OCI-LY1 (cell line): ENCODE data around the gene NAA20.
A peak's percentile ranks its signal among the peaks of the same experiment; 100 is the strongest.

Source experiments
- H2AFZ ChIP-seq: fragments of 200-600 bp; sonication (generic), shearing (Covaris generic); 2 replicates; pipeline ENCODE4 v1.6.0; 2014; ENCODE audit warnings: antibody characterized with exemption, mild to moderate bottlenecking, low read length
- H3F3A ChIP-seq: fragments of 200-600 bp; sonication (generic), shearing (Covaris generic); 2 replicates; pipeline ENCODE4 v1.6.0; 2014; ENCODE audit warnings: mild to moderate bottlenecking, antibody characterized with exemption, low read length, moderate library complexity; ENCODE audit not compliant: insufficient read depth
- H3K27ac ChIP-seq: fragments of 200-600 bp; sonication (generic); 2 replicates; pipeline ENCODE4 v1.5.1; 2014; ENCODE audit warnings: low read length, mixed run types, mild to moderate bottlenecking, low read depth; ENCODE audit not compliant: poor library complexity, severe bottlenecking
- H3K27me3 ChIP-seq: fragments of 200-600 bp; sonication (generic); 2 replicates; pipeline ENCODE4 v1.6.0; 2014; ENCODE audit warnings: antibody characterized with exemption, mild to moderate bottlenecking, low read length, moderate library complexity; ENCODE audit not compliant: insufficient read depth
- H3K36me3 ChIP-seq: fragments of 200-600 bp; sonication (generic); 2 replicates; pipeline ENCODE4 v1.6.1; 2014; ENCODE audit warnings: mild to moderate bottlenecking, antibody characterized with exemption, low read length, moderate library complexity, mixed read lengths; ENCODE audit not compliant: insufficient read depth
- H3K4me1 ChIP-seq: fragments of 200-600 bp; sonication (generic); 2 replicates; pipeline ENCODE4 v1.5.1; 2014; ENCODE audit warnings: mild to moderate bottlenecking, low read length, moderate library complexity; ENCODE audit not compliant: insufficient read depth, severe bottlenecking
- H3K4me2 ChIP-seq: fragments of 200-600 bp; sonication (generic), shearing (Covaris generic); 2 replicates; pipeline ENCODE4 v1.6.1; 2014; ENCODE audit warnings: low read length
- H3K4me3 ChIP-seq: fragments of 200-600 bp; sonication (generic); 2 replicates; pipeline ENCODE4 v1.5.1; 2014; ENCODE audit warnings: low read length, low read depth, mild to moderate bottlenecking, mixed read lengths; ENCODE audit not compliant: poor library complexity, severe bottlenecking
- H3K79me2 ChIP-seq: fragments of 200-600 bp; shearing (Covaris generic); 2 replicates; pipeline ENCODE4 v1.6.1; 2016; ENCODE audit warnings: mixed run types, low read length, mixed read lengths; ENCODE audit not compliant: insufficient read depth
- H3K9ac ChIP-seq: fragments of 200-600 bp; sonication (generic), shearing (Covaris generic); 2 replicates; pipeline ENCODE4 v1.6.1; 2014; ENCODE audit warnings: mild to moderate bottlenecking, low read length, mixed read lengths
- H3K9me2 ChIP-seq: fragments of 200-600 bp; sonication (generic), shearing (Covaris generic); 2 replicates; pipeline ENCODE4 v1.6.1; 2014; ENCODE audit warnings: low read depth, mild to moderate bottlenecking, low read length, mixed read lengths
- H3K9me3 ChIP-seq: fragments of 200-600 bp; shearing (Covaris generic); 2 replicates; pipeline ENCODE4 v1.6.1; 2014; ENCODE audit warnings: low read length, mixed read lengths
- H4K20me1 ChIP-seq: fragments of 200-600 bp; sonication (generic), shearing (Covaris generic); 2 replicates; pipeline ENCODE4 v1.6.0; 2016; ENCODE audit warnings: mild to moderate bottlenecking, low read length; ENCODE audit not compliant: insufficient read depth
- CTCF ChIP-seq: fragments of 200-600 bp; sonication (generic), shearing (Covaris generic); IDR thresholded peaks from 2 replicates; pipeline ENCODE4 v1.5.1; 2017; ENCODE audit warnings: mild to moderate bottlenecking, antibody characterized with exemption, low read length, moderate library complexity, mixed read lengths
- EZH2 ChIP-seq: fragments of 200-600 bp; sonication (generic), shearing (Covaris generic); IDR thresholded peaks from 2 replicates; pipeline ENCODE4 v1.8.0; 2017; ENCODE audit warnings: borderline replicate concordance, mixed run types, mild to moderate bottlenecking, antibody characterized with exemption, low read length, moderate library complexity, mixed read lengths

NAA20 gene

GRCh38 chr20:20052074-20052970 lies 35.2 kb downstream of the NAA20 start, which contains the start of the genes CFAP61 and CRNKL1:
Gene CFAP61 (plus strand): TSS chr20:20052532. CDS start chr20:20056654, 4,122 bp downstream.
Gene CRNKL1 (minus strand): TSS chr20:20052466. CDS start chr20:20052342, 124 bp downstream.
- H3K27ac ChIP-seq = peak within 1 kb of the TSS; percentile 34
- H3K4me1 ChIP-seq = peaks cover 18% of the 10 kb centered on the region
- H3K4me3 ChIP-seq = peak within 1 kb of the TSS; percentile 91
- peak within 1 kb of the TSS; percentile 76 for H3K4me2 ChIP-seq
- peaks cover 24% of the 10 kb centered on the region for H3K36me3 ChIP-seq
- H3K79me2 ChIP-seq = peaks cover 12% of the 10 kb centered on the region
- H3K27me3 ChIP-seq = no peaks in the 10 kb centered on the region
- H3K9ac ChIP-seq = peak within 1 kb of the TSS; percentile 84
- H3K9me3 ChIP-seq = no peaks in the 10 kb centered on the region
- H3K9me2 ChIP-seq = no peaks in the 10 kb centered on the region
- no peak for TF ChIP-seq EZH2
- TF ChIP-seq CTCF = no peak
- no peaks in the 10 kb centered on the region for H3F3A ChIP-seq
- H4K20me1 ChIP-seq = no peaks in the 10 kb centered on the region
- peak within 1 kb of the TSS; percentile 92 for H2AFZ ChIP-seq

GRCh38 chr20:20060234-20060998 lies 43.3 kb downstream of the NAA20 start:
- H3K4me3 ChIP-seq = no peak overlapping the region
- H4K20me1 ChIP-seq = no peaks in the 10 kb centered on the region
- no peak overlapping the region for H3K9ac ChIP-seq
- no peaks in the 10 kb centered on the region for H3K36me3 ChIP-seq
- no peak overlapping the region for H2AFZ ChIP-seq
- H3F3A ChIP-seq = no peaks in the 10 kb centered on the region
- no peaks in the 10 kb centered on the region for H3K9me2 ChIP-seq
- H3K9me3 ChIP-seq = no peaks in the 10 kb centered on the region
- H3K79me2 ChIP-seq = no peaks in the 10 kb centered on the region
- no peak for TF ChIP-seq EZH2
- TF ChIP-seq CTCF = no peak
- 0 out of 2 replicates have a peak overlapping the region, but pooled peaks have one; percentile 11 for H3K4me2 ChIP-seq
- H3K4me1 ChIP-seq = peaks cover 5% of the 10 kb centered on the region
- no peaks in the 10 kb centered on the region; the same call in 1 of the 2 replicates for H3K27me3 ChIP-seq
- no peak overlapping the region for H3K27ac ChIP-seq

GRCh38 chr20:20063941-20064702 lies 47.0 kb downstream of the NAA20 start:
- Histone ChIP-seq H3K9me2 (no peaks in the 10 kb centered on the region), H3K4me3 (no peak overlapping the region), H3K27ac (no peak overlapping the region), H3K27me3 (no peaks in the 10 kb centered on the region; the same call in 1 of the 2 replicates), H3K4me2 (no peak overlapping the region), H3K9ac (no peak overlapping the region), H3K36me3 (no peaks in the 10 kb centered on the region), H2AFZ (no peak overlapping the region), H3K4me1 (peaks cover 5% of the 10 kb centered on the region), H3K9me3 (no peaks in the 10 kb centered on the region), H3K79me2 (no peaks in the 10 kb centered on the region), H3F3A (no peaks in the 10 kb centered on the region), H4K20me1 (no peaks in the 10 kb centered on the region)
- TF ChIP-seq EZH2 (no peak), CTCF (no peak)
